ENCODE data around the gene MT1G.
A peak's percentile ranks its signal among the peaks of the same experiment; 100 is the strongest.

Gene MT1G

DNA sequence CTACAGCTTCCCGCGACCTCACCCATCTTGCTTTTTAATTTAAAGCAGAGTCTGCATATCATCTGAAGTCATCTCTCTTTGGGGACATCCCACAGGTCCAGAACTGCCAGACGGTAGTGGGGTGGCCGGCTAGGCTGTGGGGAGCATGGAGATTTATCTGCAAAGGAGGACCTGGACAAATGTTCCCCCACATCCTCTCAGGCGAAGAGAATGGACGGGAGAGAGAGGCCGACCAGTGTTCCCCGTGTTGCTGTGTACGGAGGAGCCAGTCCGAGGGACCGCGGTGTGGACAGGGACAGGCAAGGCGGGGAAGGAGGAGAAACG, 36.1 kb downstream of the MT1G start:
- peaks cover 0 to 10% (median 2%) of the 10 kb centered on the region in 5 donors for H3K27me3 ChIP-seq (ENCODE audit: control insufficient read depth in 5 of 5, insufficient read depth in 4 of 5, low read length in 5 of 5)

DNA sequence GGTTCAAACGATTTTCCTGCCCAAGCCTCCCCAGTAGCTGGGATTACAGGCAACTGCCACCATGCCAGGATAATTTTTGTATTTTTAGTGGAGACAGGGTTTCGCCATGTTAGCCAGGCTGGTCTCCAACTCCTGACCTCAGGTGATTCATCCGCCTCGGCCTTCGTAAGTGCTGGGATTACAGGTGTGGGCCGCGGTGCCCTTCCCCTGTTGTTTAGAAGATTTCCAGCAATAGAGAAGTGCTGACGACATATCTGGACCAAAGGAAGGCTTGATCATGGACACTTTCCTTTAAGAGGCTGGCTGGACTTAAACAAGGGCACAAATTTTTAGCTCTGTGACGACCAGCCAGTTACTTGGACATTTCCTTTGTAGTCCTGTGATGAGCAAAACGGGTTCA, 36.7 kb downstream of the MT1G start:
- H3K27me3 ChIP-seq (ENCODE audit: control insufficient read depth in 5 of 5, insufficient read depth in 4 of 5, low read length in 5 of 5) = peaks cover 0 to 10% (median 2%) of the 10 kb centered on the region in 5 donors

More for the DNA sequence above, 36.1 kb downstream of the MT1G start:
- Histone ChIP-seq H3K27ac (ENCODE audit: low read depth, low read length) (peak overlapping the region; percentile 67), H3K9me3 (ENCODE audit: control insufficient read depth in 5 of 5, low read length in 5 of 5) (no peaks in the 10 kb centered on the region), H3K4me3 (ENCODE audit: low read depth in 1 of 5, low read length in 5 of 5) (peak overlapping the region; percentile 62 to 85 (median 77)), H3K4me1 (ENCODE audit: control insufficient read depth in 5 of 5, insufficient read depth in 5 of 5, low read length in 5 of 5) (peaks cover 4 to 43% (median 24%) of the 10 kb centered on the region in 5 donors), H3K36me3 (ENCODE audit: control insufficient read depth in 5 of 5, insufficient read depth in 5 of 5, low read length in 5 of 5) (no peaks in the 10 kb centered on the region), H3K9ac (ENCODE audit: low read length in 5 of 5) (peak overlapping the region; percentile 44 to 77 (median 67))

DNA sequence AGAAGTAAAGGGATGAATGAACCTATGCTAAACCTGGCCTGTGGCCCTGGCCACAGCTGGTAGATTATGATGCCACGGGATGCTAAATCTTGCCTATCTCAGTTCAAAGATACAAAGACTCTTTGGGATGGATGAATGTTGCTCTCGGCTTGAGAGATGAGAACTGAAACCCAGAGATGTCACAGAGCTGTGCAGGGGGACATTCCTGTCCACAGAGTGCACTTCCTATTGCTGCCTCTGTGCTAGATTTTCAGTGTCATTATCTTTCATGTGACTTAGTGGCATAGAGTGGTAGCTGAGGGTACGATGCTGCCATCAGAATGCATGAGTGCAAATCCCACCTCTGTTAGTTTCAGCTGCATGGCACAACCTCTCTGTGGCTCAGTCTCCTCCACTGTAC, 37.7 kb downstream of the MT1G start:
- no peaks in the 10 kb centered on the region for H3K9me3 ChIP-seq (ENCODE audit: control insufficient read depth in 5 of 5, low read length in 5 of 5)
- H3K36me3 ChIP-seq (ENCODE audit: control insufficient read depth in 5 of 5, insufficient read depth in 5 of 5, low read length in 5 of 5) = no peaks in the 10 kb centered on the region
- H3K4me1 ChIP-seq (ENCODE audit: control insufficient read depth in 5 of 5, insufficient read depth in 5 of 5, low read length in 5 of 5) = peaks cover 7 to 54% (median 40%) of the 10 kb centered on the region in 5 donors
- H3K9ac ChIP-seq (ENCODE audit: low read length in 5 of 5) = no peak overlapping the region
- H3K4me3 ChIP-seq (ENCODE audit: low read depth in 1 of 5, low read length in 5 of 5) = no peak overlapping the region
- H3K27me3 ChIP-seq (ENCODE audit: control insufficient read depth in 5 of 5, insufficient read depth in 4 of 5, low read length in 5 of 5) = peaks cover 0 to 9% (median 0%) of the 10 kb centered on the region in 5 donors
- H3K27ac ChIP-seq (ENCODE audit: low read depth, low read length) = no peak overlapping the region

More for the DNA sequence above, 36.7 kb downstream of the MT1G start:
- peak overlapping the region; percentile 67 for H3K27ac ChIP-seq (ENCODE audit: low read depth, low read length)
- H3K36me3 ChIP-seq (ENCODE audit: control insufficient read depth in 5 of 5, insufficient read depth in 5 of 5, low read length in 5 of 5) = no peaks in the 10 kb centered on the region
- no peaks in the 10 kb centered on the region for H3K9me3 ChIP-seq (ENCODE audit: control insufficient read depth in 5 of 5, low read length in 5 of 5)
- peaks cover 4 to 49% (median 30%) of the 10 kb centered on the region in 5 donors for H3K4me1 ChIP-seq (ENCODE audit: control insufficient read depth in 5 of 5, insufficient read depth in 5 of 5, low read length in 5 of 5)
- H3K4me3 ChIP-seq (ENCODE audit: low read depth in 1 of 5, low read length in 5 of 5) = peak overlapping the region in 3 of 5 donors; percentile 62 to 85 (median 79)
- peak overlapping the region in 1 of 5 donors; percentile 58 for H3K9ac ChIP-seq (ENCODE audit: low read length in 5 of 5)

DNA sequence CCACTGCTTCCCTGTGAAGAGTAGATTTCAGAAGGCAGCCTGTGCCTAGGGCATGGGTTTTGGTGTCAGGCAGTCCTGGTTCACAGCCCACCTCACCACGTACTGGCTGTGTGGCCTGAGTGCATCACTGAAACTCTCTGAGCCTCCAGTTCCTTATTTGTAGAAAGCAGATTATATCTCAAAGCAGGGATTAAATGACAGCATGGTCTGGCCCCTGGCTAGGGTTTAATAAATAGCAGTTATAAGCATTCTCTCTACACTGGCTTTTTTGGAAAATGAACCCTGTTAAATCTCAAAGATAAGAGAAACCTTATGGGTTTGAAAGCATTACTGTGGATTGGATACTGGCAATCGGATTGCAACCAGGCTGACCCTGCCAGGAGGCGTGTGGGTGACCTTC, 38.3 kb downstream of the MT1G start:
- H3K9me3 ChIP-seq (ENCODE audit: control insufficient read depth in 5 of 5, low read length in 5 of 5) = no peaks in the 10 kb centered on the region
- H3K27ac ChIP-seq (ENCODE audit: low read depth, low read length) = no peak overlapping the region
- peaks cover 0 to 3% (median 0%) of the 10 kb centered on the region in 5 donors for H3K27me3 ChIP-seq (ENCODE audit: control insufficient read depth in 5 of 5, insufficient read depth in 4 of 5, low read length in 5 of 5)
- H3K36me3 ChIP-seq (ENCODE audit: control insufficient read depth in 5 of 5, insufficient read depth in 5 of 5, low read length in 5 of 5) = no peaks in the 10 kb centered on the region
- no peak overlapping the region for H3K4me3 ChIP-seq (ENCODE audit: low read depth in 1 of 5, low read length in 5 of 5)
- no peak overlapping the region for H3K9ac ChIP-seq (ENCODE audit: low read length in 5 of 5)
- peaks cover 7 to 55% (median 45%) of the 10 kb centered on the region in 5 donors for H3K4me1 ChIP-seq (ENCODE audit: control insufficient read depth in 5 of 5, insufficient read depth in 5 of 5, low read length in 5 of 5)

DNA sequence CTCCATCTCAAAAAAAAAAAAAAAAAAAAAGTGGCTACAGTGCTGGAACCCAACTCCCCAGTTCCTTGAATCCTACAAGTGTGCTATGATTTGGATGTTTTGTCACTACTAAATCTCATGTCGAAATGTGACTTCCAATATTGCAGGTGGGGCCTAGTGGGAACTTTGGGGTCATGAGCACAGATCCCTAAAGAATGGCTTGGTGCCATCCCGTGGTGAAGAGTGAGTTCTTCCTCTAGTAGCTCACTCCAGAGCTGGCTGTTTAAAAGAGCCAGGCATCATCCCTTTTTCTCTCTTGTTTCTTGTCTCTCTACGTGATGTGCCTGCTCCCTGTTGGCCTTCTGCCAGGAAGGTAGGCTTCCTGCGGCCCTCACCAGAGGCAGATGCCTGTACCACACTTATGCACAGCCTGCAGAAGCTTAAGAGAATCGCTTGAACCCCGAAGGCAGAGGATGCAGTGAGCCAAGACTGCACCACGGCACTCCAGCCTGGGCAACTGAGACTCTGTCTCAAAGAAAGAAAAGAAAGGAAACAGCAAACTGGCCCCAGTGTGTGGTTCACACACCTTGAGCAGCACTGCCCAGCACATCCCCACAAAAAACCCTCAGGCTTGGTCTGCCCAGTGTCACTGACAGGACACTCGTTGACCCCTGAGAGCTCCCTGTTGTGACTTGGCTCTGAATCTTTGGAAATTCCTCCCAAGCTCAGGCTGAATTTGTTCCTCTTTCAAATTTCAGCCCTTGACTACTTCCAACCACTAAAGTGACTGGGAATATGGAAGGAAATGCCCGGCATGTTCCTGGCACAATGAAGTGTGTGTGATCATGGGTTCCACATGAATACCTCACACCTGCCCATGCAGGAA, 39.1 kb downstream of the MT1G start:
- Histone ChIP-seq H3K27ac (ENCODE audit: low read depth, low read length) (no peak overlapping the region), H3K4me1 (ENCODE audit: control insufficient read depth in 5 of 5, insufficient read depth in 5 of 5, low read length in 5 of 5) (peaks cover 7 to 55% (median 45%) of the 10 kb centered on the region in 5 donors), H3K27me3 (ENCODE audit: control insufficient read depth in 5 of 5, insufficient read depth in 4 of 5, low read length in 5 of 5) (no peaks in the 10 kb centered on the region), H3K4me3 (ENCODE audit: low read depth in 1 of 5, low read length in 5 of 5) (no peak overlapping the region), H3K9me3 (ENCODE audit: control insufficient read depth in 5 of 5, low read length in 5 of 5) (no peaks in the 10 kb centered on the region), H3K36me3 (ENCODE audit: control insufficient read depth in 5 of 5, insufficient read depth in 5 of 5, low read length in 5 of 5) (no peaks in the 10 kb centered on the region), H3K9ac (ENCODE audit: low read length in 5 of 5) (no peak overlapping the region)

DNA sequence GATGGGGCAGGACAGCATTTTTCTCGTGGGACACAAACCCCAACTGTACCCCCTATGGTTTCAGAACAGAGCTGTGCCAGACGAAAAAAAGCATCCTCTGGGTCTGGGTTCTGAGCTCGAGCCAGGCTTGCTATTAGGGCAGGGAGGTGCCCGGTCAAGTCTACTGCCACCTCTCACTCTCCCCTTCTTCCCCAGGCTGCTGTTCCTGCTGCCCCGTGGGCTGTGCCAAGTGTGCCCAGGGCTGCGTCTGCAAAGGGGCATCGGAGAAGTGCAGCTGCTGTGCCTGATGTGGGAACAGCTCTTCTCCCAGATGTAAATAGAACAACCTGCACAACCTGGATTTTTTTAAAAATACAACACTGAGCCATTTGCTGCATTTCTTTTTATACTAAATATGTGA, 41.2 kb downstream of the MT1G start:
- Histone ChIP-seq H3K27me3 (ENCODE audit: control insufficient read depth in 5 of 5, insufficient read depth in 4 of 5, low read length in 5 of 5) (no peaks in the 10 kb centered on the region), H3K9ac (ENCODE audit: low read length in 5 of 5) (peak overlapping the region in 4 of 5 donors; percentile 38 to 92 (median 52)), H3K36me3 (ENCODE audit: control insufficient read depth in 5 of 5, insufficient read depth in 5 of 5, low read length in 5 of 5) (no peaks in the 10 kb centered on the region), H3K9me3 (ENCODE audit: control insufficient read depth in 5 of 5, low read length in 5 of 5) (no peaks in the 10 kb centered on the region), H3K4me1 (ENCODE audit: control insufficient read depth in 5 of 5, insufficient read depth in 5 of 5, low read length in 5 of 5) (peaks cover 5 to 42% (median 30%) of the 10 kb centered on the region in 5 donors), H3K27ac (ENCODE audit: low read depth, low read length) (peak overlapping the region; percentile 91), H3K4me3 (ENCODE audit: low read depth in 1 of 5, low read length in 5 of 5) (peak overlapping the region; percentile 75 to 89 (median 87))

DNA sequence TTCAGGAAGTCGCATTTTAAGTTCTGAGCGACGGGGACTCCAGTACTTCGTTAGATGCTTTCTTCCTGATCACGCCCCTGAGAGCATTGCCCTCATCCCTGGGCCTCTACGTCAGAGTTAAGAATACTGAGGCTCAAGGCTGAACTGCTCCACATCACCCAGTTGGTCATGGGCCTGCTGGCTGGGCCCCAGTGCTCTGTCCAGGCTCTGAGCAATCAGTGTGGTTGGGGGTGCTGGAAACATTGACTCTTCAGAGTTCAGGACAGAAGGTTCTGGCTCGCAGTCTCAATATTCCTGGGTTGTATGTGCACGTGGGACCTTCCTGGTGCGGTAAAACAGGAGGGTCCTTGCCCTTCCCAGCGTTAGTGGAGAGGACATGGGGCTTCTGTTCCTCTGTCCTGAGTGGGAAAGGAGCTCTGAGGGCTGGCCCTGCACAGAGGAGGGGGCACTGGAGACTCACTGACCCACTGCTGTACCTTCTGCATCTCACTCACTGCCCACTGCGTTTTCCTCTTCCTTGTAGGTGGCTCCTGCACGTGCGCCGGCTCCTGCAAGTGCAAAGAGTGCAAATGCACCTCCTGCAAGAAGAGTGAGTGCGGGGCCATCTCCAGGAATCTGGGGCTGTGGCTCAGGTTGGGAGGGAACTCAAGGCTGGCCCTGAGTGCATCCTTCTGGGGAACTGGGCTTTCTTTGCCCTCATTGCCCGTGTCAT, 41.8 kb downstream of the MT1G start:
- Histone ChIP-seq H3K4me1 (ENCODE audit: control insufficient read depth in 5 of 5, insufficient read depth in 5 of 5, low read length in 5 of 5) (peaks cover 5 to 42% (median 34%) of the 10 kb centered on the region in 5 donors), H3K9ac (ENCODE audit: low read length in 5 of 5) (peak overlapping the region; percentile 69 to 94 (median 85))

DNA sequence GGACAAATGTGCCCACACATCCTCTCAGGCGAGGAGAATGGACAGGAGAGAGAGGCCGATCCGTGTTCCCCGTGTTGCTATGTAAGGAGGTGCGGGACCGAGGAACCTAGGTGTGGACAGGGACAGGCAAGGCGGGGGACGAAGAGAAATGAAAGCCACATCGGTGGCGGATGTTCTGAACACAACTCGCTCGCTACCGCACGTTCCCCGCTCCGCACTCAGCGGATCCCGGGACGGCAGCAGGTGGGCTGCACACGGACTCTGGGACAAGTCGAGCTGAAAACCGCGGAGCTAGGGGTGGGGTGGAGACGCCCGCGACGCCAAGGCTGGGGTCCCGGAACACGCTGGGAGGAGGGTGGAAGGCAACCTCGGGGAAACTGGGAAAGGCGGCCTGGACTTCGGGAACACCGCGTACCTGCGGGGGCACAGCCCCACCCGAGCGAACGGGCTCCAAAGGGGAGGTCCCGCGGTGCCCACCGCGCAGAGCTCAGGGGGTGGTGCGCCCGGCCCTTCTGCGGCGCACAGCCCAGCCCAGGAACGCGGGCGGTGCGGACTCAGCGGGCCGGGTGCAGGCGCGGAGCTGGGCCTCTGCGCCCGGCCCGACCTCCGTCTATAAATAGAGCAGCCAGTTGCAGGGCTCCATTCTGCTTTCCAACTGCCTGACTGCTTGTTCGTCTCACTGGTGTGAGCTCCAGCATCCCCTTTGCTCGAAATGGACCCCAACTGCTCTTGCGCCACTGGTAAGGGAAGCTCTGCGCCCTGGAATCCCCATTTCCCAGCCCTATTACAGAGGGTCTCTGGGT, 42.5 kb downstream of the MT1G start, which contains the start of gene MT1E:
Gene MT1E (plus strand): TSS at position 642 of the 803 bp plus-strand sequence. CDS start 71 bp downstream, at position 713.
- H3K9ac ChIP-seq (ENCODE audit: low read length in 5 of 5) = peak within 1 kb of the TSS; percentile 69 to 94 (median 85)
- peak within 1 kb of the TSS; percentile 91 for H3K27ac ChIP-seq (ENCODE audit: low read depth, low read length)
- peak within 1 kb of the TSS; percentile 75 to 92 (median 87) for H3K4me3 ChIP-seq (ENCODE audit: low read depth in 1 of 5, low read length in 5 of 5)
- H3K9me3 ChIP-seq (ENCODE audit: control insufficient read depth in 5 of 5, low read length in 5 of 5) = no peaks in the 10 kb centered on the region
- H3K4me1 ChIP-seq (ENCODE audit: control insufficient read depth in 5 of 5, insufficient read depth in 5 of 5, low read length in 5 of 5) = peaks cover 5 to 43% (median 35%) of the 10 kb centered on the region in 5 donors
- H3K36me3 ChIP-seq (ENCODE audit: control insufficient read depth in 5 of 5, insufficient read depth in 5 of 5, low read length in 5 of 5) = no peaks in the 10 kb centered on the region
- H3K27me3 ChIP-seq (ENCODE audit: control insufficient read depth in 5 of 5, insufficient read depth in 4 of 5, low read length in 5 of 5) = no peaks in the 10 kb centered on the region

More for the DNA sequence above, 41.8 kb downstream of the MT1G start:
- Histone ChIP-seq H3K4me3 (ENCODE audit: low read depth in 1 of 5, low read length in 5 of 5) (peak overlapping the region; percentile 75 to 89 (median 87)), H3K9me3 (ENCODE audit: control insufficient read depth in 5 of 5, low read length in 5 of 5) (no peaks in the 10 kb centered on the region), H3K27me3 (ENCODE audit: control insufficient read depth in 5 of 5, insufficient read depth in 4 of 5, low read length in 5 of 5) (no peaks in the 10 kb centered on the region), H3K27ac (ENCODE audit: low read depth, low read length) (peak overlapping the region; percentile 91), H3K36me3 (ENCODE audit: control insufficient read depth in 5 of 5, insufficient read depth in 5 of 5, low read length in 5 of 5) (no peaks in the 10 kb centered on the region)

DNA sequence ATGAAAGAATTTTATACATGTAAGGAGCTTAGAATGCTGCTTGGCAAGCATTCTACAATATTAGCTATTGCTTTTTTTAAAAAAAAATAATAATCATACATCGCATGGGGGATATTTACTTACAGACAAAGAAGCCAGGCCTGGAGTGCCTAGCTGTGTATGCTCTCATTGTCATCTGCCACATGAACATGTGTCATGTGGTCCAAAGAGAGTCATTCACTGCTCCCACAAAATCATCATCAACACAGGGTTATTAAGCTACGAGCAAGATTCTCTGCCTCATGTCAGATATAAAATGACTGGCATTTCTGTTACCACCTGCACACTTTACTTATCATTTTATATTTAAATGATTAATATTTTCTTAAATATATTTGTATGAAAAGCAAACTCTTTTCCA, 44.2 kb downstream of the MT1G start:
- Histone ChIP-seq H3K9me3 (ENCODE audit: control insufficient read depth in 5 of 5, low read length in 5 of 5) (no peaks in the 10 kb centered on the region), H3K4me1 (ENCODE audit: control insufficient read depth in 5 of 5, insufficient read depth in 5 of 5, low read length in 5 of 5) (peaks cover 5 to 42% (median 38%) of the 10 kb centered on the region in 5 donors), H3K4me3 (ENCODE audit: low read depth in 1 of 5, low read length in 5 of 5) (no peak overlapping the region), H3K36me3 (ENCODE audit: control insufficient read depth in 5 of 5, insufficient read depth in 5 of 5, low read length in 5 of 5) (no peaks in the 10 kb centered on the region), H3K9ac (ENCODE audit: low read length in 5 of 5) (no peak overlapping the region), H3K27ac (ENCODE audit: low read depth, low read length) (no peak overlapping the region), H3K27me3 (ENCODE audit: control insufficient read depth in 5 of 5, insufficient read depth in 4 of 5, low read length in 5 of 5) (no peaks in the 10 kb centered on the region)

Measured in subcutaneous abdominal adipose tissue (tissue), 5 donors.